Measurements from ENCODE around the gene MTF1.
"Not testable (repeated sequence)": the region's sequence is repeated elsewhere in the genome, so short reads cannot be mapped to it uniquely, and the experiment has no call there.

MTF1 gene

DNA sequence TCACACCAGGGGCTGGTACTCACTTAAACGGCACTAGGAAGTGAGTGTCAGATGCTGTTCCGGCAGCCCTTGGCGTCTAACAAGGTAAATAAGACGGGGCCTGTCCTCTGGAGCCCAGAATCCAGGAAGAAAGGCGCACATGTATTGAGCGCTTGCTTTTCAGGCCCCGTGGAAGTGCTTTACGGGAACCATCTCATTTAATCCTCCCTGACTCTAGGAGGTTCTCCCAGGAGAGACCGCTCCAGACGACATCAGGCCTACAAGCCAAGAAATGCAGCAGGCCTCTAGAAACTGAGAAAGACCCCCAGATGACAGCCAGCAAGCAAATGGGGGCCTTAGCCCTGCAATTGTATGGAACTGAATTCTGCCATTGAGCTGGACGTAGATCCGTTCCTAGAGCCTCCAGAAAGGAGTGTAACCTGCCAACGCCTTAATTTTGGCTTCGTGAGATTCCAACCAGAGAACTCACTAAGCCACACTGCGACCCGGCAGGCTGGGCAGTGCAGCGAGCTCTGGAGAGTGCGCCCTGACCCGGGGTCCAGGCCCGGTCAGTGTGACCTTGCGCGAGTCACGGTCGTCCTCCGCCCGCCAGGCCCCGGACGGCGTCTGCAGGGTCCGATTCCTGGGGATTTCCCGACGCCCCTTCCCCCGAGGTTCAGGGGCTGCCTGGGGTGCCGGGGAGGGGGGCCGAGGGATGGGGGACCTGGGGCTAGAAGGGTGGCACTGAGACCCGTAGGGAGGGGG, 66.3 kb downstream of the MTF1 start:
- no peak for DNase-seq (ENCODE audit: low read depth)

GRCh38 chr1:37782491-37782890, 76.9 kb downstream of the MTF1 start:
- DNase-seq (ENCODE audit: low read depth) = no peak

DNA sequence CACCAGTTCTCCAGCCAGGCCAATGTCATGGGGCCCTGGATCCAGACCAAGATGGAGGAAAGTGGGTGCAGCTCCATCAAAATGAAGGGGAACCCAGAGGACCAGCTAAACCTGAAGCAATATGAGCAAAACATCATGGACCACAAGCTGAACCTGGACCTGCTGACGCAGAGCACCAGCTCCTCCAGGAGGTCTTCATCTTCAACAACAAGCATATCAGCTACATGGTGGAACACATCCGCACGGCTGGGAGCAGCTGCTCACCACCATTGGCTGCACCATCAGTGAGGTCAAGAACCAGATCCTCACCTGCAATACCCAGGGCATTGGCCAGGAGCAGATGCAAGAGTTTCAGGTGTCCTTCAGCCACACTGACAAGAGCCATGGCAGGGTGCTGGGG, 80.7 kb downstream of the MTF1 start:
- no peak for DNase-seq (ENCODE audit: low read depth)

DNA sequence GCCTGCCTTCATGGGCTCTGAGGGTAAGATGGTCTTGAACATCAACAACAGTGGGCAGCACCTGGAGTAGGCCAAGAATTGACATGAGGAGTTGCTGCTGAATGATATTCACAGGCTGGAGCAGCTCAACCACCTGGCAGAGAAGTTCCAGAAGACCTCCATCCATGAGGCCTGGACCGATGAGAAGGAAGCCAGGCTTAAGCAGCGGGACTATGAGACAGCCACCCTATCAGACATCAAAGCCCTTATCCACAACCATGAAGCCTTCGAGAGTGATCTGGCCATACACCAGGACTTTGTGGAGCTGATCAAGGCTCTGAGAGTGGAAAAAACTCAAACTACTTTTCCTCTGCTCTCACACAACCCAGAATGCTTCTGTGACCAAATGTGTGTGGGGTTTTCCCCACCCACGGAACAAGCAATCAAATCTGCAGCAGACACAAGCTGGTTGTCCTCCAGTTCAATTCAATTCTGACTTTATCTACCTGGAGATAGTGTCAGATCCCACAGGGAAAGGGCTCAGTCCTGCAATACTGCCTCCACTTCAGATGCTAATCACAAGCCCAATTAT, 82.4 kb downstream of the MTF1 start:
- DNase-seq (ENCODE audit: low read depth) = peak; percentile 17

GRCh38 chr1:37771440-37771839, 88.0 kb downstream of the MTF1 start:
- not testable (repeated sequence) for DNase-seq (ENCODE audit: low read depth)

- no peak for DNase-seq (ENCODE audit: low read depth)
These were observed 91.9 kb downstream of the MTF1 start for GRCh38 chr1:37767488-37767887.

DNA sequence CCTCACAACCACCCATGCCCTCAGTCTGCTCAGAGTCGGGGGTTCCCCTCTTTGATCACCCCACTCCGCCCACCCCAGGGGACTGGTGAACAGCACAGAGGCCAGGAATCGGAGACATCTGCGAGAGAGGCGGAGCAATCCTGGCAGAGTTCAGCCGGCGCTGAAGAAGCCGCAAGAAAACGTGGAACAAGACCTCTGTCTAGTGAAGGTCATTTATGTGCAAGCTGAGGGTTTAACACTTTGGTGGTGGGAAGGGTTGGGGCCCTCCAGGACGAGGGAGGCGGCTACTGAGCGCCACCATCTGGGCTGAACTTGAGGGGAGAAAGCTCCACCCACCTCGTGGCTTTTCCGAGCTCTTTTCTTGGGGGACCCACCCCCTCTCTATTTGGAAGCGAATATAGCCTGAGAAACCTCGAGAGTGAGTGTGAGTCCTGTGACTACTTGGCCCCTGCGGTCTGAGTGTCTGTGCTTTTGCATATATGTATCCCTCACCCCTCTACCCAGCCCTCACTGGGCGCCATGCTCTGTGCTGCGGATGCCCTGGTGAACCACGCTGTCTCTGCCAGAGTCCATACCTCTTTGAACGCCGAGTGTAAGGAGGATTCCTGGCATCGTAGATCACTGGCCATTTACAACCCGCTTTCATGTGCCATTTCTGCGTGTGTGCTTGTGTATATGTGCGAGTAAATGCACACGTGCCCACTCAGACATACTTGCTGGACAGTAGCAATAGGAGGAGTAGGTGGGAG, 93.3 kb downstream of the MTF1 start:
- peak; percentile 33 for DNase-seq (ENCODE audit: low read depth)

DNA sequence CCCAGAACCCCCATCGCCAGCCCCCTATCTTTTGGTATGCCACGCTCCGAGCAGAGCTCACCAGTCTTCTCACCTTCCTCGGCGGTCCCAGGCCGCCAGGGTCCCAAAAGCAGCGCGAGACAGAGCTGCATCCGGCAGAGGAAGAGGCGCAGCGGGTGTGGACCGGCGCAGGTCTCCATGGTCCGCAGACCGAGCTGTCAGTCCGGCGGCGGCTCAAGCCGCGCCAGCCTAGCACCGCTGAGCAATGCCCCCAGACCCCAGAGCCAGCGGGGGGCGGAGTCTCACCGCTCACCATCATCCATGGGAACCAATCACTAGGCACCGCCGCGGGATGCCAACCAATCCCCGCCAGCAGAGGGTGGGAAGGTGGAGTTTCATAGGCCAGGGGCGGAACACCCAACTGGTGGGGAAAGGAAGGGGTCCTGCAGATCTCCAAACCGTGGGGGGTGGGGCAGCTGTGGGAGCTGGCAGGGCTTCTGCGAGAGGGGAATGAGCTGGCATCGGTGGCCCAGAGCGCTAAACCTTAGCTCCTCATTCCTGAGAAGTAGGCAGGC, 94.4 kb downstream of the MTF1 start, which contains the start of gene EPHA10:
TSS of gene EPHA10 (minus strand) at position 233 of the 554 bp plus-strand sequence. CDS start at position 179, 54 bp downstream.
- DNase-seq (ENCODE audit: low read depth) = no peak

- DNase-seq (ENCODE audit: low read depth) = no peak
These were observed 95.0 kb downstream of the MTF1 start for GRCh38 chr1:37764414-37764825.

GRCh38 chr1:37763791-37764413, 95.5 kb downstream of the MTF1 start:
- DNase-seq (ENCODE audit: low read depth) = no peak

GRCh38 chr1:37762516-37762915, 96.9 kb downstream of the MTF1 start:
- DNase-seq (ENCODE audit: low read depth) = no peak

GRCh38 chr1:37761416-37762095, 97.8 kb downstream of the MTF1 start:
- DNase-seq (ENCODE audit: low read depth) = no peak

Data from stimulated activated CD4-positive, alpha-beta T cell treated with anti-CD3 and anti-CD28 coated beads, Interleukin-2, amount 100 ng/mL, for 4 hours (primary cell).